Measurements from ENCODE around the gene ANKRD33B. TPM values are rescaled to one million over a fixed set of nuclear protein-coding genes. Genes with fewer than 3 reads are reported as not detected.
A peak's percentile ranks its signal among the peaks of the same experiment; 100 is the strongest.

Gene ANKRD33B
- total and polyA plus RNA-seq, 2 of the 8 experiments (the other 6 are each of a cell fraction or from before 2014, with no cell fraction given) = 6.9 to 20.6 TPM

GRCh38 chr5:10563110-10563944 lies 543 bp upstream of the ANKRD33B start (continued):
- no peak for TF ChIP-seq CTCF (IDR thresholded peaks at IDR 0.05; ENCODE audit: control extremely low read depth in 1 of 3, insufficient read depth in 1 of 3, low read depth in 1 of 3, low read length in 3 of 3)
- TF ChIP-seq CTBP2 (IDR thresholded peaks at IDR 0.05; ENCODE audit: borderline replicate concordance, insufficient read depth, insufficient read length, low read length) = no peak
- no peak for TF ChIP-seq JUN (IDR thresholded peaks at IDR 0.05; ENCODE audit: low read depth, low read length)
- TF ChIP-seq, protein P1, sequence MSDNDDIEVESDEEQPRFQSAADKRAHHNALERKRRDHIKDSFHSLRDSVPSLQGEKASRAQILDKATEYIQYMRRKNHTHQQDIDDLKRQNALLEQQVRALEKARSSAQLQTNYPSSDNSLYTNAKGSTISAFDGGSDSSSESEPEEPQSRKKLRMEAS (IDR thresholded peaks at IDR 0.05) = 0 out of 2 replicates have a peak, but pooled peaks have one; percentile 22
- no peak for TF ChIP-seq GABPA (IDR thresholded peaks at IDR 0.05; ENCODE audit: borderline replicate concordance, insufficient read depth, low read length)
- no peak for TF ChIP-seq SIRT6 (IDR thresholded peaks at IDR 0.05; ENCODE audit: low read length)
- no peak for TF ChIP-seq ZNF274 (IDR thresholded peaks at IDR 0.05; ENCODE audit: borderline replicate concordance, extremely low read depth, low read length)
- no peak for TF ChIP-seq FOSL1 (IDR thresholded peaks at IDR 0.05; ENCODE audit: insufficient read depth, low read depth, low read length)
